Prostate gland (tissue), 2 donors: ENCODE measurements around the gene FSCN2. TPM values are rescaled to one million over a fixed set of nuclear protein-coding genes. Genes with fewer than 3 reads are reported as not detected.

ENCODE experiments used
- DNase-seq: peaks from one replicate; pipeline ENCODE4 v3.0.0-alpha.2; 2019; ENCODE audit warnings: low spot score
- H3K27ac ChIP-seq, 2 donors: fragments of 200-600 bp; sonication (generic); 2 replicates each; pipeline ENCODE4 v1.5.1; 2017 to 2019
- H3K27me3 ChIP-seq: fragments of 200-600 bp; sonication (generic); replicated peaks from 2 replicates; pipeline ENCODE4 v1.5.1; 2019; ENCODE audit not compliant: insufficient read depth
- H3K36me3 ChIP-seq, 2 donors: fragments of 200-600 bp; sonication (generic); 1 replicate in 1 of 2; 2 replicates in 1 of 2; pipeline versions ENCODE4 v1.5.1 to v1.8.1; 2017 to 2019
- H3K4me1 ChIP-seq: fragments of 200-600 bp; sonication (generic); replicated peaks from 2 replicates; pipeline ENCODE4 v1.5.1; 2019
- H3K4me3 ChIP-seq, 2 donors: fragments of 200-600 bp; sonication (generic); 2 replicates each; pipeline ENCODE4 v1.5.1; 2017 to 2019
- H3K9me3 ChIP-seq: fragments of 200-600 bp; sonication (generic); 2 replicates; pipeline ENCODE4 v1.5.1; 2017
- CTCF ChIP-seq, 4 experiments: fragments of 200-600 bp in 2 of 4; fragments of 450-650 bp in 2 of 4; sonication (generic) in 2 of 4; IDR thresholded peaks; 1 replicate in 3 of 4; 2 replicates in 1 of 4; pipeline ENCODE4 v1.5.1; 2016 to 2019; ENCODE audit warnings: antibody characterized with exemption in 4 of 4, mild to moderate bottlenecking in 2 of 4, moderate library complexity in 2 of 4
- POLR2A ChIP-seq: fragments of 450-650 bp; IDR thresholded peaks from one replicate; pipeline ENCODE4 v1.6.1; 2016; ENCODE audit warnings: antibody characterized with exemption, mild to moderate bottlenecking
- POLR2AphosphoS5 ChIP-seq: sonication (generic); formaldehyde crosslinking; IDR thresholded peaks from one replicate; pipeline ENCODE4 v1.6.1; 2017; ENCODE audit warnings: antibody characterized with exemption
- WGBS: methylation state at CpG from one replicate; pipeline ENCODE4 v1.1.5; 2018; 5-methylcytosine and 5-hydroxymethylcytosine counted together
- intact Hi-C: fragments of 100-400 bp; cut with DNase I; formaldehyde crosslinking; loops from one replicate; pipeline ENCODE4 v1.14.2; 2022
- total RNA-seq, 2 donors: library from RNA; depleted of rRNA; stranded (reverse); fragments of >200 nt; gene quantifications; one replicate each; pipeline ENCODE4 v1.1.0, GENCODE V29; 2016

Gene FSCN2
- total RNA-seq, 2 donors from 2014 or later: 3.1 to 5.6 TPM

GRCh38 chr17:81494626-81495377 lies 33.4 kb upstream of the FSCN2 start:
- Histone ChIP-seq H3K4me3 (no peak overlapping the region), H3K9me3 (no peaks in the 10 kb centered on the region), H3K27ac (no peak overlapping the region), H3K4me1 (no peaks in the 10 kb centered on the region), H3K36me3 (no peaks in the 10 kb centered on the region), H3K27me3 (no peaks in the 10 kb centered on the region)
- 24% methylated on average over 8 of the region's 8 CpGs for WGBS
- TF ChIP-seq POLR2A: no peak
- TF ChIP-seq CTCF (IDR thresholded peaks at IDR 0.05): no peak
- no peak for TF ChIP-seq POLR2AphosphoS5
- DNase-seq: no peak
- intact Hi-C loops: no loop called here

DNA sequence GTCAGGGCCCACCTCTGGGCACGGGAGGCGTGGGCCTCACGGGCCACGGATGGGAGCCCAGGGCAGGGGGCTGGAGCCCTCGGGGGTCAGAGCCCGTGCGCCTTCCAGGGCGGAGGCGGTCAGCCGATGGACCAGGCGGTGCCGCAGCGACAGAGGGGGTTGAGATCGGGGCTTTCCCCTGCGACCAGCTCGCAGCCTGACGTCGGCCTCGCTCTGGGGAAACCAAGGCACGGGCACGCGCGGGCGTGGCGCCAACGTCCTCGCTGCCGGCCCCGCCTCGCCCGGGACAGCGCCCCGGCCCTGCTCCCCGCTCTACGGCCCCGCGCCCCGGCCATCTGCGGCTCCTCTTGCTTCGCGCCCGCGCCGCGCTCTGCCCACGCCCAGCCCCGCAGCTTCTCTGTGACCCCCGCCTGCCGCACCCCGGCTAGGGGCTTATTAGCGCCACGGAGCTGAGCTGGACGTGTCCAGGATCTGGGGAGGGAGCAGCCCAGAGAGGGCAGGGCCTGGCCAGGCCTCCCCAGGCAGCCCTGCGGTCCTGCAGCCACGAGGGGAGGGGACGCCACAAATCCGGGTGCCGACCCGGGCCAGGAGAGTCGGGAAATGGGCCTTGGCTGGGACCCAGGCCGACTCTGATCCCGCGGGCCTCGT lies 29.1 kb upstream of the FSCN2 start:
- WGBS: 75% methylated on average over 43 of the region's 64 CpGs
- no peak overlapping the region for H3K4me3 ChIP-seq
- DNase-seq: no peak
- intact Hi-C loops: no loop called here
- TF ChIP-seq CTCF (IDR thresholded peaks at IDR 0.05) (no peak), POLR2A (no peak), POLR2AphosphoS5 (no peak)
- H3K27me3 ChIP-seq: no peaks in the 10 kb centered on the region
- H3K9me3 ChIP-seq: no peaks in the 10 kb centered on the region
- no peak overlapping the region for H3K27ac ChIP-seq
- H3K36me3 ChIP-seq: no peaks in the 10 kb centered on the region
- H3K4me1 ChIP-seq: no peaks in the 10 kb centered on the region

- WGBS: 62% methylated on average over 11 of the region's 12 CpGs
- Histone ChIP-seq H3K4me3 (no peak overlapping the region), H3K27me3 (no peaks in the 10 kb centered on the region), H3K27ac (no peak overlapping the region), H3K4me1 (no peaks in the 10 kb centered on the region), H3K9me3 (no peaks in the 10 kb centered on the region), H3K36me3 (no peaks in the 10 kb centered on the region)
- no peak for TF ChIP-seq POLR2A
- TF ChIP-seq CTCF (IDR thresholded peaks at IDR 0.05): no peak
- no peak for TF ChIP-seq POLR2AphosphoS5
- no peak for DNase-seq
- intact Hi-C loops: no loop called here
Measured at GRCh38 chr17:81499601-81499970, 28.6 kb upstream of the FSCN2 start.

- intact Hi-C loops: no loop called here
- WGBS: 46% methylated on average over 7 of the region's 7 CpGs
- no peak for DNase-seq
- no peaks in the 10 kb centered on the region for H3K4me1 ChIP-seq
- no peak for TF ChIP-seq POLR2A
- no peak for TF ChIP-seq CTCF (IDR thresholded peaks at IDR 0.05)
- no peak for TF ChIP-seq POLR2AphosphoS5
- no peak overlapping the region for H3K4me3 ChIP-seq
- no peaks in the 10 kb centered on the region for H3K9me3 ChIP-seq
- no peaks in the 10 kb centered on the region for H3K27me3 ChIP-seq
- H3K27ac ChIP-seq: no peak overlapping the region
- no peaks in the 10 kb centered on the region for H3K36me3 ChIP-seq
Measured at GRCh38 chr17:81500047-81500446, 28.1 kb upstream of the FSCN2 start.

GRCh38 chr17:81502471-81503017 lies 25.6 kb upstream of the FSCN2 start:
- no peak overlapping the region for H3K27ac ChIP-seq
- no peak overlapping the region for H3K4me3 ChIP-seq
- no peaks in the 10 kb centered on the region for H3K27me3 ChIP-seq
- no peaks in the 10 kb centered on the region for H3K9me3 ChIP-seq
- no peaks in the 10 kb centered on the region for H3K36me3 ChIP-seq
- WGBS: 71% methylated on average over 12 of the region's 12 CpGs
- no peak for DNase-seq
- intact Hi-C loops: no loop called here
- TF ChIP-seq POLR2A: no peak
- no peak for TF ChIP-seq CTCF (IDR thresholded peaks at IDR 0.05)
- TF ChIP-seq POLR2AphosphoS5: no peak
- H3K4me1 ChIP-seq: no peaks in the 10 kb centered on the region
